ENCODE measurements around the gene MTOR.

MTOR gene

GRCh38 chr1:11138029-11138428, 124.3 kb downstream of the MTOR start:
- peaks cover 62% of the 10 kb centered on the region; the same call in 1 of the 2 replicates for H3K36me3 ChIP-seq (ENCODE audit: insufficient read depth, low read length)
- no peaks in the 10 kb centered on the region for H3K27me3 ChIP-seq (ENCODE audit: insufficient read depth, low read length, poor library complexity, severe bottlenecking)
- TF ChIP-seq EZH2phosphoT487 (IDR thresholded peaks at IDR 0.05; ENCODE audit: borderline replicate concordance) = no peak
- no peak for TF ChIP-seq CTCF (conservative IDR thresholded peaks at IDR 0.05; ENCODE audit: low read length)

GRCh38 chr1:11134898-11135266, 127.5 kb downstream of the MTOR start:
- H3K79me2 ChIP-seq (ENCODE audit: insufficient read depth, low read length) = no peaks in the 10 kb centered on the region
- H3F3A ChIP-seq (ENCODE audit: low read depth) = no peaks in the 10 kb centered on the region
- H3K9me3 ChIP-seq (ENCODE audit: insufficient read depth, low read depth, low read length) = no peaks in the 10 kb centered on the region
- no peak for TF ChIP-seq CTCF (conservative IDR thresholded peaks at IDR 0.05; ENCODE audit: low read length)
- no peak for TF ChIP-seq EZH2phosphoT487 (IDR thresholded peaks at IDR 0.05; ENCODE audit: borderline replicate concordance)
- no peak overlapping the region for H2AFZ ChIP-seq (ENCODE audit: low read length)
- H3K4me1 ChIP-seq (ENCODE audit: insufficient read depth, low read length, poor library complexity, severe bottlenecking) = no peaks in the 10 kb centered on the region
- H3K9me2 ChIP-seq (replicated peaks; ENCODE audit: low read depth, low read length) = no peaks in the 10 kb centered on the region
- peaks cover 77% of the 10 kb centered on the region; the same call in 1 of the 2 replicates for H3K36me3 ChIP-seq (ENCODE audit: insufficient read depth, low read length)
- H3K9ac ChIP-seq (ENCODE audit: low read depth, low read length, poor library complexity, severe bottlenecking) = no peak overlapping the region
- no peak overlapping the region for H3K4me3 ChIP-seq (ENCODE audit: low read length, poor library complexity, severe bottlenecking)
- no peaks in the 10 kb centered on the region for H4K20me1 ChIP-seq (ENCODE audit: insufficient read depth, low read length, poor library complexity, severe bottlenecking)
- H3K27me3 ChIP-seq (ENCODE audit: insufficient read depth, low read length, poor library complexity, severe bottlenecking) = no peaks in the 10 kb centered on the region
- no peak overlapping the region for H3K4me2 ChIP-seq (ENCODE audit: low read depth, low read length, poor library complexity, severe bottlenecking)

More at GRCh38 chr1:11138029-11138428, 124.3 kb downstream of the MTOR start:
- H2AFZ ChIP-seq (ENCODE audit: low read length) = no peak overlapping the region
- no peaks in the 10 kb centered on the region for H4K20me1 ChIP-seq (ENCODE audit: insufficient read depth, low read length, poor library complexity, severe bottlenecking)
- no peak overlapping the region for H3K4me2 ChIP-seq (ENCODE audit: low read depth, low read length, poor library complexity, severe bottlenecking)
- H3K9me2 ChIP-seq (replicated peaks; ENCODE audit: low read depth, low read length) = no peaks in the 10 kb centered on the region
- no peaks in the 10 kb centered on the region for H3K79me2 ChIP-seq (ENCODE audit: insufficient read depth, low read length)
- no peaks in the 10 kb centered on the region for H3K4me1 ChIP-seq (ENCODE audit: insufficient read depth, low read length, poor library complexity, severe bottlenecking)
- no peaks in the 10 kb centered on the region for H3K9me3 ChIP-seq (ENCODE audit: insufficient read depth, low read depth, low read length)
- H3F3A ChIP-seq (ENCODE audit: low read depth) = no peaks in the 10 kb centered on the region
- no peak overlapping the region for H3K9ac ChIP-seq (ENCODE audit: low read depth, low read length, poor library complexity, severe bottlenecking)
- H3K4me3 ChIP-seq (ENCODE audit: low read length, poor library complexity, severe bottlenecking) = no peak overlapping the region

GRCh38 chr1:11134251-11134897, 128.0 kb downstream of the MTOR start:
- Histone ChIP-seq H3K27me3 (ENCODE audit: insufficient read depth, low read length, poor library complexity, severe bottlenecking) (no peaks in the 10 kb centered on the region), H3F3A (ENCODE audit: low read depth) (no peaks in the 10 kb centered on the region), H4K20me1 (ENCODE audit: insufficient read depth, low read length, poor library complexity, severe bottlenecking) (no peaks in the 10 kb centered on the region), H3K9me3 (ENCODE audit: insufficient read depth, low read depth, low read length) (no peaks in the 10 kb centered on the region), H3K79me2 (ENCODE audit: insufficient read depth, low read length) (no peaks in the 10 kb centered on the region), H3K4me3 (ENCODE audit: low read length, poor library complexity, severe bottlenecking) (no peak overlapping the region), H3K9me2 (replicated peaks; ENCODE audit: low read depth, low read length) (no peaks in the 10 kb centered on the region), H2AFZ (ENCODE audit: low read length) (no peak overlapping the region), H3K4me1 (ENCODE audit: insufficient read depth, low read length, poor library complexity, severe bottlenecking) (no peaks in the 10 kb centered on the region), H3K4me2 (ENCODE audit: low read depth, low read length, poor library complexity, severe bottlenecking) (no peak overlapping the region), H3K9ac (ENCODE audit: low read depth, low read length, poor library complexity, severe bottlenecking) (no peak overlapping the region), H3K36me3 (ENCODE audit: insufficient read depth, low read length) (peaks cover 79% of the 10 kb centered on the region; the same call in 1 of the 2 replicates)
- TF ChIP-seq CTCF (conservative IDR thresholded peaks at IDR 0.05; ENCODE audit: low read length) = no peak
- TF ChIP-seq EZH2phosphoT487 (IDR thresholded peaks at IDR 0.05; ENCODE audit: borderline replicate concordance) = no peak
